HCT116 (cell line): ENCODE results near the gene TMEM178B. TPM values are rescaled to one million over a fixed set of nuclear protein-coding genes. Genes with fewer than 3 reads are reported as not detected.

Source experiments
- ATAC-seq: fragments of 200-7000 bp; cut with Tn5 transposase; 2 replicates; pipeline ENCODE4 v1.9.1; 2020; ENCODE audit warnings: mild to moderate bottlenecking, moderate library complexity
- BruUV-seq: library from RNA; stranded (reverse); fragments of 400-500 nt; replicated peaks from 2 replicates; lab custom pipeline; 2021; lab: Mats Ljungman, UMichigan
- CTCF ChIA-PET: fragments of 300-600 bp; sonication (Branson Sonifier 250); formaldehyde crosslinking; loops from one replicate; lab custom pipeline; 2021; ENCODE audit warnings: antibody characterized with exemption; lab: Charles Lee
- POLR2A ChIA-PET: fragments of 300-600, 350-600 bp; sonication (Branson Sonifier 250); formaldehyde crosslinking; loops from one replicate; lab custom pipeline; 2021; ENCODE audit warnings: antibody characterized with exemption; lab: Charles Lee
- RAD21 ChIA-PET, 2 experiments: fragments of 300-600 bp; sonication (Branson Sonifier 250); formaldehyde crosslinking; loops; one replicate each; lab custom pipeline; 2023; ENCODE audit warnings: low total read pairs in 2 of 2; ENCODE audit not compliant: uncharacterized antibody in 2 of 2, unreplicated experiment in 2 of 2, low non-redundant PET in 1 of 2; lab: Charles Lee
- DNase-seq: peaks from one replicate; pipeline ENCODE4 v3.0.0-alpha.2; 2010; ENCODE audit warnings: low read depth, low spot score
- H2AFZ ChIP-seq: fragments of 200-600 bp; shearing (Covaris generic), sonication (generic); 2 replicates; pipeline ENCODE4 v1.6.1; 2017; ENCODE audit warnings: low read depth, mixed run types, mixed read lengths, antibody characterized with exemption, low read length; ENCODE audit not compliant: poor library complexity, severe bottlenecking
- H3K27ac ChIP-seq: 2 replicates; pipeline ENCODE4 v1.5.1; 2012; ENCODE audit warnings: low read depth, low read length
- H3K27me3 ChIP-seq: fragments of 200-600 bp; sonication (generic); 2 replicates; pipeline ENCODE4 v1.6.1; 2016; ENCODE audit warnings: mixed run types, low read length, mixed read lengths; ENCODE audit not compliant: insufficient read depth
- H3K36me3 ChIP-seq, 2 experiments: fragments of 200-500 bp in 1 of 2; fragments of 200-600 bp in 1 of 2; sonication (Bioruptor generic) in 1 of 2; sonication (generic) in 1 of 2; 2 replicates each; pipeline versions ENCODE4 v1.5.1 to v1.6.1; 2014 to 2016; ENCODE audit warnings: low read length in 2 of 2, inconsistent platforms in 1 of 2, mixed read lengths in 1 of 2, mixed run types in 1 of 2; ENCODE audit not compliant: insufficient read depth in 2 of 2, control insufficient read depth in 1 of 2
- H3K4me1 ChIP-seq, 2 experiments: fragments of 200-600 bp in 1 of 2; sonication (generic) in 1 of 2; 2 replicates each; pipeline versions ENCODE4 v1.5.1 to v1.6.1; 2012 to 2017; ENCODE audit warnings: low read length in 2 of 2, inconsistent platforms in 1 of 2, mild to moderate bottlenecking in 1 of 2, mixed read lengths in 1 of 2, mixed run types in 1 of 2, moderate library complexity in 1 of 2; ENCODE audit not compliant: insufficient read depth in 2 of 2, control insufficient read depth in 1 of 2
- H3K4me2 ChIP-seq: fragments of 200-600 bp; sonication (generic); 2 replicates; pipeline ENCODE4 v1.6.1; 2017; ENCODE audit warnings: mixed run types, low read length, mixed read lengths
- H3K4me3 ChIP-seq, 2 experiments: fragments of 200-600 bp in 1 of 2; sonication (generic) in 1 of 2; replicated peaks in 1 of 2; 2 replicates each; pipeline ENCODE4 v1.5.1; 2011 to 2016; ENCODE audit warnings: low read length in 2 of 2, control low read depth in 1 of 2, low read depth in 1 of 2, mild to moderate bottlenecking in 1 of 2, mixed read lengths in 1 of 2, mixed run types in 1 of 2
- H3K79me2 ChIP-seq: fragments of 200-600 bp; sonication (generic); 2 replicates; pipeline ENCODE4 v1.6.1; 2017; ENCODE audit warnings: mild to moderate bottlenecking, mixed run types, low read length, moderate library complexity, mixed read lengths; ENCODE audit not compliant: insufficient read depth
- H3K9ac ChIP-seq: fragments of 200-600 bp; sonication (generic); 2 replicates; pipeline ENCODE4 v1.6.1; 2016; ENCODE audit warnings: low read length, mixed read lengths
- H3K9me2 ChIP-seq: fragments of 200-600 bp; sonication (generic), shearing (Covaris generic); 2 replicates; pipeline ENCODE4 v1.6.1; 2017; ENCODE audit warnings: mixed run types, mild to moderate bottlenecking, moderate library complexity; ENCODE audit not compliant: insufficient read depth
- H3K9me3 ChIP-seq, 2 experiments: fragments of 200-500 bp in 1 of 2; fragments of 200-600 bp in 1 of 2; sonication (Bioruptor generic) in 1 of 2; sonication (generic) in 1 of 2; 2 replicates each; pipeline ENCODE4 v1.6.1; 2014 to 2017; ENCODE audit warnings: low read length in 2 of 2, mixed read lengths in 2 of 2, inconsistent platforms in 1 of 2, low read depth in 1 of 2, mild to moderate bottlenecking in 1 of 2, mixed run types in 1 of 2, moderate library complexity in 1 of 2; ENCODE audit not compliant: control insufficient read depth in 1 of 2, insufficient read depth in 1 of 2
- H4K20me1 ChIP-seq: fragments of 200-600 bp; sonication (generic), shearing (Covaris generic); 2 replicates; pipeline ENCODE4 v1.6.1; 2017; ENCODE audit warnings: mixed run types, mild to moderate bottlenecking, moderate library complexity; ENCODE audit not compliant: insufficient read depth
- POLR2A ChIP-seq: IDR thresholded peaks from 2 replicates; pipeline ENCODE4 v1.7.0; 2011; ENCODE audit warnings: borderline replicate concordance; ENCODE audit not compliant: insufficient read depth, insufficient read length; ENCODE audit errors: extremely low read depth
- RAD21 ChIP-seq: IDR thresholded peaks from 2 replicates; pipeline ENCODE4 v1.6.1; 2012; ENCODE audit warnings: low read depth, mild to moderate bottlenecking
- YY1 ChIP-seq: IDR thresholded peaks from 2 replicates; pipeline ENCODE4 v1.6.1; 2011; ENCODE audit warnings: low read length, low read depth, moderate library complexity, mild to moderate bottlenecking; ENCODE audit not compliant: insufficient replicate concordance; ENCODE audit errors: extremely low read depth
- intact Hi-C: fragments of 100-400 bp; cut with micrococcal nuclease; formaldehyde crosslinking; loops from 2 replicates; pipeline ENCODE4 v1.10.0; 2022
- total RNA-seq: library from RNA; stranded (reverse); gene quantifications from one replicate; pipeline ENCODE4 v1.2.1, GENCODE V29; 2021; ENCODE audit not compliant: unreplicated experiment
- TF ChIP-seq, protein P1 (sequence below): IDR thresholded peaks from 2 replicates; pipeline ENCODE4 v1.6.1; 2012
- TF ChIP-seq, protein P2 (sequence below): IDR thresholded peaks from 2 replicates; pipeline ENCODE4 v1.6.1; 2012
- TF ChIP-seq, protein P3 (sequence below), 3 experiments: fragments of 200-600 bp in 1 of 3; sonication (generic) in 1 of 3; IDR thresholded peaks in 2 of 3; conservative IDR thresholded peaks in 1 of 3; 2 replicates each; pipeline ENCODE4 v1.5.1; 2012 to 2017; ENCODE audit warnings: low read depth in 2 of 3, low read length in 2 of 3, antibody characterized with exemption in 1 of 3, borderline replicate concordance in 1 of 3, control low read depth in 1 of 3, mild to moderate bottlenecking in 1 of 3, mixed read lengths in 1 of 3, mixed run types in 1 of 3, moderate library complexity in 1 of 3; ENCODE audit not compliant: insufficient read depth in 1 of 3

The TMEM178B gene
- total RNA-seq, 1 experiment from 2014 or later = 0.02 TPM

DNA sequence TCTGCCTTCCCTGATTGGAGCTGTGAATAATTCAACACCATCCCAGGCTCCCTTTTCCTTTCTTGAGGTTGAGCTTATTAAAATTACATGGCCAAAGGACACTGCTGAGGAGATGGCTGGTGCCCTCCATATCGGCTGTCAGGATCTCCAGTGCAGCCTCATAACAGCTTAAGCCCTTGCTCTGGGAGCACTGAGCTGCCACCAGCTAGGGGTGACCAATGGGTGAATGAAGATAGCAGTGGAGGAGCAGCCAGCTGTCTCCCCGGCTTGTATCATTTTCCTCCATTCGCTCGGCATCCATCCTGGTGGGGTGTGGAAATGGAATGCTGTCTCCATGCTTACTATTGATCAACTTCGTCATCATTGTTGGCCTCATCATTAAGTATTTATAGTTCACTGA, 154.6 kb downstream of the TMEM178B start:
- POLR2A ChIA-PET = no interaction called here
- no peaks in the 10 kb centered on the region for H3K9me3 ChIP-seq
- no peak for DNase-seq
- H3K4me3 ChIP-seq = no peak overlapping the region
- H3K36me3 ChIP-seq = no peaks in the 10 kb centered on the region
- CTCF ChIA-PET = no interaction called here
- no peaks in the 10 kb centered on the region for H3K4me1 ChIP-seq
- no peak overlapping the region for H3K9ac ChIP-seq
- H2AFZ ChIP-seq = no peak overlapping the region
- no peak for ATAC-seq
- RAD21 ChIA-PET = interaction anchor here in 1 of 2 experiments (0.6 kb wide), 1 partner anchor 8 kb away, joined by 4 read pairs; no protein-coding TSS in a partner anchor
- peaks cover 19% of the 10 kb centered on the region for H3K27me3 ChIP-seq
- intact Hi-C loops = loop anchor here (10.0 kb wide), 1 partner anchor 714 kb away; no protein-coding TSS in a partner anchor
- TF ChIP-seq RAD21 (no peak), YY1 (no peak), POLR2A (no peak)
- TF ChIP-seq, protein P1, sequence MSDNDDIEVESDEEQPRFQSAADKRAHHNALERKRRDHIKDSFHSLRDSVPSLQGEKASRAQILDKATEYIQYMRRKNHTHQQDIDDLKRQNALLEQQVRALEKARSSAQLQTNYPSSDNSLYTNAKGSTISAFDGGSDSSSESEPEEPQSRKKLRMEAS = no peak
- TF ChIP-seq, protein P2, sequence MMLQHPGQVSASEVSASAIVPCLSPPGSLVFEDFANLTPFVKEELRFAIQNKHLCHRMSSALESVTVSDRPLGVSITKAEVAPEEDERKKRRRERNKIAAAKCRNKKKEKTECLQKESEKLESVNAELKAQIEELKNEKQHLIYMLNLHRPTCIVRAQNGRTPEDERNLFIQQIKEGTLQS = no peak
- TF ChIP-seq, protein P3, sequence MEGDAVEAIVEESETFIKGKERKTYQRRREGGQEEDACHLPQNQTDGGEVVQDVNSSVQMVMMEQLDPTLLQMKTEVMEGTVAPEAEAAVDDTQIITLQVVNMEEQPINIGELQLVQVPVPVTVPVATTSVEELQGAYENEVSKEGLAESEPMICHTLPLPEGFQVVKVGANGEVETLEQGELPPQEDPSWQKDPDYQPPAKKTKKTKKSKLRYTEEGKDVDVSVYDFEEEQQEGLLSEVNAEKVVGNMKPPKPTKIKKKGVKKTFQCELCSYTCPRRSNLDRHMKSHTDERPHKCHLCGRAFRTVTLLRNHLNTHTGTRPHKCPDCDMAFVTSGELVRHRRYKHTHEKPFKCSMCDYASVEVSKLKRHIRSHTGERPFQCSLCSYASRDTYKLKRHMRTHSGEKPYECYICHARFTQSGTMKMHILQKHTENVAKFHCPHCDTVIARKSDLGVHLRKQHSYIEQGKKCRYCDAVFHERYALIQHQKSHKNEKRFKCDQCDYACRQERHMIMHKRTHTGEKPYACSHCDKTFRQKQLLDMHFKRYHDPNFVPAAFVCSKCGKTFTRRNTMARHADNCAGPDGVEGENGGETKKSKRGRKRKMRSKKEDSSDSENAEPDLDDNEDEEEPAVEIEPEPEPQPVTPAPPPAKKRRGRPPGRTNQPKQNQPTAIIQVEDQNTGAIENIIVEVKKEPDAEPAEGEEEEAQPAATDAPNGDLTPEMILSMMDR (IDR thresholded peaks at IDR 0.05 in 2 of 3, conservative IDR thresholded peaks at IDR 0.05 in 1 of 3; ENCODE audit: borderline replicate concordance in 1 of 3, insufficient read depth in 1 of 3, low read depth in 2 of 3, low read length in 2 of 3) = no peak
- no TSS peak for BruUV-seq
- no peak overlapping the region for H3K27ac ChIP-seq
- H3K4me2 ChIP-seq = no peak overlapping the region
- no peaks in the 10 kb centered on the region for H3K79me2 ChIP-seq
- no peaks in the 10 kb centered on the region for H4K20me1 ChIP-seq
- H3K9me2 ChIP-seq = no peaks in the 10 kb centered on the region
